GM15510 (cell line): ENCODE results near the gene EHMT2.

ENCODE experiments used
- POLR2A ChIP-seq: IDR thresholded peaks from 3 replicates; pipeline ENCODE4 v1.6.1; 2011; ENCODE audit warnings: borderline replicate concordance; ENCODE audit not compliant: insufficient read length; ENCODE audit errors: extremely low read depth

EHMT2 gene

DNA sequence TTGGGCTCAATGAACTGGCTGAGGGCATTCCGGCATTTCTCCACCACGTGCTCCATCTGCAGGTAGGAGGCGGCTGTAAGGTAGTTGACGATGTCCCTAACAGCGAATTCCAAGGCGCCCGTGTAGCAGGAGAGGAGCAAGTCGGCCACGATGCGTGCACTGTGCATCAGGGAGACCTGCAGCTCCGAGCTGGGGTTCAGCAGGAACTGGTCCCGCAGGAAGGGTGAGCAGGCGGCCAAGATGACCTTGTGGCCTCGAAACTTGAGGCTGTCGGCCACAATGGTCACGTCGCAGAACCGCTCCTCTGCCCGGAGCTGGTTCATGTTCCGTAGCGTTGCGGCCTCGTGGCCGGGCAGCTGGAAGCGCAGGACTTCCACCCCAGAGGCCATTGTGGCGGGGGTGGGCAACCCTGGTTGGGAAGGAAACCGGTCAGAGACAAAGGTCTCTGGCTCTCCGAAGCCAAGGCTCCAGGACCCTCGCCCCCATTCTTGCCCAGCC, 3.5 kb upstream of the EHMT2 start:
- TF ChIP-seq POLR2A = no peak

DNA sequence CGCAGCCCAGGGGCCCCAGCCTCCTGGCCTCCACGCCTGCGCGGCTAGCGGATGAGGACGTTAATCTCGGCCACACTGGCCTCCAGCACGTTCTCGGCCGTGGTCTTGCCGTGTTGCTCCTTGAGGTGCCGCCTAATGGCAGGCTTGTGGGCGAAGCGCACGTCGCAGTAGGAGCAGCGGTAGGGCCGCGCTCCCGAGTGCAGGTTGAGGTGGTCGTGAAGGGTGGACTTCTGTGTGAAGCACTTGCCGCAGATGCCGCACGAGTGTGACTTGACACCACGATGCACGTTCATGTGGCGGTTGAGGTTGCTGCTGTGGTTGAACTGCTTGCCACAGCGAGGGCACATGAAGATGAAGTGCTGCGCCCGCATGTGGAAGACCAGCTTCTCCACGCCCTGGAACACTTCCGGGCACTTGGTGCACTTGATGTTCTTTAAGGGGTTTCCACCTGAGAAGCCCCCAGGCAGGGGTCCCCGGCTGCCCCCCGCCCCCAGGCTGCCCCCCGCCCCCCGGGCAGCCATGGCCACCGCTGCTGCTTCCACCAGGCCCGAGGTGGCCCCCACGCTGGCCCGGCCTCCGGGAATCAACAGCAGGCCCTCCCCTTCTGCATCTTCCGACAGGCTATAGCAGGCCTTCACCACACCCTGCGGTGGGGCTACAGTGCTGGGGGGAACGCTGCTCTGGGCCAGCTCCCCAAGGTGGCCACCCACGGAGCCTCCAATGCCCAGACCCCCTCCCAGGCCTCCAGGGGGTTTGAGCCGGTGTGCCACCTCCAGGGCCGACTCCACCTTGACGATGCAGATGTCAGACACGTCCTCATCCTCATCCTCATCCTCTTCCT, 2.6 kb upstream of the EHMT2 start:
- TF ChIP-seq POLR2A = no peak

DNA sequence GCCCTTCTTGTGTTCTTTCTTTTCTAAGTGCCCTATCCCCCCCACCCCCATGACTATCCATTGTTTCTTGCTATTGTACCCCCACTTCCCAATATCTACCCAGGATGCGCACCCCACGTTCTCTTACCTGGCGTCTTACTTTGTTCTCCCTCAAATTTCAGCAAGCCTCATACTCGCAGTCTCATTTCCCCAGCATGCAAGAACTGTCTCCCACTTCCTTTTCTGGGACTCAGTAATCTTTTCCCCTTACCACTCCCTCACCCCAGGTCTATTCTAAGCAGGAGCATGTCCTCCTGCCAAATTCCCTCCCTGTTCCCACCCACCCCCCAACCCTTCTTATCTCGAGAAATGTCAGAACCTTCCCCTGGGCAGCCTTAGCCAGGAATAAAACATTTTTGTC, 1.7 kb upstream of the EHMT2 start:
- TF ChIP-seq POLR2A = no peak

DNA sequence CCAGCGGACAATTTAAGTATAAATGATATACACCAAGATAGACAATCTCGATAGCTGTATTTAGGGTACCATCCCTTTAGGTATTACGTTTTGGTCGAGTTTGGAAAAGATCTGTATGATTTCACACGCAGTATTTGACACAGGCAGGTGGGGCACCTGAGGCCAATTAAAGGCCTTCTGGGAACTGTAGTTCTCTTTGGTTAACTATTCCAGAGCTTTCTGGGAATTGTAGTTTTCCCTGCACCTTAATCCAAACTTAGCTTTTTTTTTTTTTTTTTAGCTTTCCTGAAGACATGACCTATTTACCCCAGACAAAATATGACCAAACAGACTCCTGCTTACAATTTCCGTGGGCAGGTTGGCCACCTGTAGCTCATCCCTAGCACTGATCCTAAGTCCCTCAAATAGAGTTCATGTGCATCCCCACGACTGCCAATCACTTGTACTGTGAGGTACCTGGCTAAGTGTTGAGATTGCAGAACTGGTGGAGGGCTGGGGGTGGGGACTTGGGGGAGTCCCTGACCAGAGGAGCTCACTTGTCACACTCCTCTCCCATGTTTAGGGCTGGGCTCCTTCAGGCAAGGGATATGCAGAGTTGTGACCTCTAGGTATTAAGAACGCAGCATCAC, 999 bp upstream of the EHMT2 start:
- TF ChIP-seq POLR2A = no peak

DNA sequence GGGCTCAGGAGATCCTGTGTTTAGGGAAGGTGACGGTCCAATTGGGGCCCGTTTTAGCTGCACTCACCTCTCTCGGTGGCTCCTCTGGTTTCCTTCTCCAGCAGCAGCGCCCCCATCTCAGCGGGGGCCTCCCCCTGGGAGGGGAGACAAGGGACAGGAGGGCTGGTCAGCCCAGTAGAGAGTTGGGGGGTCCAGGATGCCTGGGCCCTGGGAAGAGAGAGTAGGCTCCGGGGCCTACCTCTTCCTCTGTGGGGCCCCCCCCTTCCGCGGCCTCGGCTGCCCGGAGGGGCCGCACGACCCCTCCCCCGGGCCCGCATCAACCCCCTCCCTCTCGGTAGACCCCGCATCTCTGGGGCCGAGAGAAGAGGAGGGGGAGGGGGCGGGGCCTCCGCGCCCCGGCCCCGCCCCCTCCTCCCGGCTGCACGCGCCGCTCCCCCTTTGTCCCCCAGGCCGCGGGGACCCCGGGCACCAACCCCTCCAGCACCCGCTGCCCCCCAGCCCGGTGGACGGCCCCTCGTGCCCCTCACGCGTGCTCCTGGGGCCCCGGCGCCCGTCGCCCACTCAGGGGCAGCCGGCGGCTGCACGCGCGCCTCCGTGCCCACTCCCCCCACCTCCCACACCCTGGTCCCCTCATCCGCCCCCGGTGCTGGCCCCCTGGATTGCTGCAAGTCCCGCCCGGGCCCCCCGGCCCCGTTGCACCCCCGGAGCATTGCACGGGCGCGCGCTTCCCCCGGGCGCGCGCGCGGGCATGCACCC, 464 bp downstream of the EHMT2 start:
- TF ChIP-seq POLR2A = no peak

DNA sequence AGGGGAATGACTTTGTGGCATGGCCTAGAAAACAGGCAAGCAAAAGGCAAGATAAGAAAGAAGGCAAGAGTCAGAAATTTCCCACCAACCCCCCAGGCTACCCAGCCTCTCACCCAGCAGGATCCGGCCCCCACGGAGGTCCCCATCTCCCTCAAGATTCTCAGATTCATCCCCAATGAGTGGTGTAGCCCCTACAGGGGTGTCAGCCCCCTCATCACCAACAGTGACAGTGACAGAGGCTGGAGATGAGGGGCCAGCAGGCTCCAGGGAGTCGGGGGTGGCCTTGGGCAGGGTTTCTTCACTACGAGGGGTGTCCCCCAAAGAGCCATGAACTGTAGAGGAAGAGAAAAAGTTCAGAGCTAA, 1.0 kb downstream of the EHMT2 start:
- no peak for TF ChIP-seq POLR2A

DNA sequence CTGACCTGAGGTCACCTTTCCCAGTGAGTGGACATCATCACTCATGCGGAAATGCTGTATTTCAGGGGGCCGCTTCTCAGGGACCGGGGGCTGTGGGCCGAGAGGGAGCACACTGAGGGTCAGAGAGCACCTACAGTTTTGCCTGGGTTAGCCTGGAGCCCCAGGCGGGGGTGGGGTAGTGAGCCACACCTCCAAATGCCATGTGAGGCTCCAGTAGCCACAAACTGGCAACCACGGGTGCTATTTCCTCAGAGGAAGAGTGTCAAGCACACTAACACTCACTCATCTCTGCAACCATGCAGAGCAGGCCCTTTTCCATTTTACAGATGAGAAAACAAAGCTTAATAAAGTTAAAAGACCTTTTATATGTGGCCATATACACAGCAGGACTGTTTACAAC, 4.7 kb downstream of the EHMT2 start:
- no peak for TF ChIP-seq POLR2A

DNA sequence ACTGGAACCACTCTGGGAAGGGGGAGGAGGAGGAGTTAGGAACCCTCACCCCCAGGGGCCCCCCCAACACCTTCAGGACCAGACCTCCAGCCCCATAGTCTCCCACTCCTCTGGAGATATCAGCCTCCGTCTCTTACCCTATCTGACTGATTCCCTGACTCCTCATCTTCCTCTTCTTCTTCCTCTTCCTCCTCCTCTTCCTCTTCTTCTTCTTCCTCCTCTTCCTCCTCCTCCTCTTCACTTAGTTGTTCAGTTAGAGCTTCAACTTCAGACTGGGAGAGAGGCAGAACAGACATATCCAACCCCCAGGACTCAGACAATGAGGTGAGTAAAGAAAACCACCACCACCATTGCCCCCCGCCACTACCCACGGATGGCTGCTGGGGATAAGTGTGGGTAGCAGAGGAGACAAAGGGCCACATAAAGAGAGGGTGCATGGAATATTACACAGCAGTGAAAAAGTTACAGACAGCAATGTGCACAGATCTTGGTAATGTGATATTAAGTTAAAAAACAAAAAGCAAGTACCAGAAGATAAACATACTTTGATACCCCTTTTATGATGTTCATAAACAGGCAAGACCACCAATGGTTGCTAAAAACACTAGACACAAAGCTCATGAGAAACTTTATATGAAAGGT, 8.0 kb downstream of the EHMT2 start:
- no peak for TF ChIP-seq POLR2A

DNA sequence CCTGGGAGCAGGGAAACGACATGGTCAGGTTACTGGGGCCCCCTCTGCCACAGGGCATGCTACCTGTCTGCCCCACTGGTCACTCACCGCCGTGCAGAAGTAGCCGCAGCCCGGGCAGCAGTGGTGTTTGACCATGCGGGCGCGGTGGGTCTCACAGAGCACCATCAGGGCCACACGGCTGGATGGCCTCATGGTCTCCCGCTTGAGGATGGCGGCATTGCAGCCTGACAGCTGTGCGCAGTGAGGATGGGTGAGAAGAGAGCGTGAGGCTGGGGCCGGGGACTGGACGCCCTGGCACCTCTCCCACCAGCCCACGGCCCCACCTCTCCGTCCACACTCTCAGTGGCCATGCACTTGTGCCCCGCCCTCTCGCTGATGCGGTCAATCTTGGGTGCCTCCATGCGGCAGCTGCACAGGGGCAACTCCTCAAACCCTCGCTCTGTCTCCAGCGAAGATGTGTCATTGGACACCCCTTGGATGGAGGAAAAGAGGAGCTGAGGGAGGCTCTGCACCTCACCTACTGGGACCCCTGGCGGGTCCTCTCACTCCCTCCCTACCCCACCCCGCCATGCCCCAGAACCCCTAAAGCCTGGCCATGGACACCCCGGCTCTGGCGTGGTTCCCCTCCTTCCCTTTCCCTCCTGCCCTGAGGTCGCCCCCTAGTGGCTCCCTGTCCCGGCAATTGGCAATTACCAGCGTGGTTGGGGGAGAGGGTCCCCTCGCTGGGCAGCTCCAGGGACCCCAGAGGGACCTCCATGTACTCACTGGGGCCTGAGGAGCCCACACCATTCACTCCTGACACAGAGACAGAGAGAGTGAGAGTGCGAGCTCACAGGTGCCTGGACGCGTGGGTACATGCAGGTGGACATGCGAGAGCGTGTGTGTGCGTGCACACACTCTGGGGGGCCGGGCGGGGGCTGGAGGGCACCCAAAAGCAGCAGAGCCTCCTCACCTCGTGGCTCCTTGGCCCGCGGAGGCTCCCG, 8.9 kb downstream of the EHMT2 start:
- TF ChIP-seq POLR2A = no peak

DNA sequence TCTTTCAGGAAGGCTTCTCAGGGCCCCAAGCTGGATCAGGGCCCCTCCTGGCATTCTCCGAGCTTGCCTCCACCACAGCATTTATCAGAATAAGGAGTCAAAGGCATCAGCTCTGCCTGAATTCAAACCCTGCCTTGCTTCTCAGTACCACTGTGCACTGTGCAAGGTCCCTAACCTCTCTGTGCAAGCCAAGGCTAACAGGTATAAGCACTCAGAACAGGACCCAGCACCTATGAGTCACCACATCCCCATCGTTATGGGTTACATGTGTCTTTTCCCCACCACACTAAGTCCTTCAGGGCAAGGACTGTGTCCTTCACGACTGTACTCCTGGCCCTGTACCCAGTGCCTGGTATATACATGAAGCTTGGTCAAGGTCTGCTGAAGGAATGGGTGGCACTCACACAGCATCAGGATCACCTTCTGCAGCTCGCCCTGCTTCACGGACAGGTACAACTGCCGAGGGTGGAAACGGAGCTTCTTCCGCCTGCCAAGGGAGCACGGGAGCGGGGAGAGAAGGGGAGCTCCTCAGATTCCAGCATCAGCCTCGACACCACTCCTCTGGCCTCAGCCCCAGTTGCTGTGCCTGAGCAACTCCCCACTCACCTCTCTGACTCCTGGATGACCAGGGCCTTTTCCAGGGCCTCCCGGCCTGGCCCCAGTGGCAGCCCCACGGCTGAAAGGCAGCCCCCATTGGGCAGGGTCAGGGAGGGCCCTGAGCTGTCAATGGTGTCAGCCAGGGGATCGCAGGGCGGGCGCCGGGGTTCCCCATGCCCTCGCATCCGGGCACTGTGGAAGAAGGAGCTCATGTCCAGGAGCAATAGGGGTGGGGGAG, 10.1 kb downstream of the EHMT2 start:
- no peak for TF ChIP-seq POLR2A

DNA sequence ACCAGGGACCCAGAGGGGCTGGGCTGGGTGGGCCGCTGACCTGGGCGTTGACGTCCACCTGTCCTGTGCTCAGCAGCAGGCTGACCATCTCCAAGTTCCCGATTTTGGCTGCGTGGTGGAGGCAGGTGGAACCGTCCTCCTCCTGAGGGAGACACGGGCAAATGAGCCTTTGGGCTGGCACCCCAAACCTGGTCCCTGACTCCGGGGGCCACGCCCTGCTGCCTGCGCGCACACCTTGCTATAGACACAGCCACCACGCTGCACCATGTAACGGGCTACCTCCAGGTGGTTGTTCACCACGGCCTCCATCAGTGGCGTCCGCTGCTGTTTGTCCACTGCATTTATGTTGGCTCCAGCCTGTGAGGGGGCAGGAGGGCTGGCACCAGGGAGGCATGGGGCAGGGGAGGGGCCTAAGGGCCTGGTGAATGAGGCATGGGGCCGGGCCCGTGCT, 10.9 kb downstream of the EHMT2 start:
- no peak for TF ChIP-seq POLR2A

DNA sequence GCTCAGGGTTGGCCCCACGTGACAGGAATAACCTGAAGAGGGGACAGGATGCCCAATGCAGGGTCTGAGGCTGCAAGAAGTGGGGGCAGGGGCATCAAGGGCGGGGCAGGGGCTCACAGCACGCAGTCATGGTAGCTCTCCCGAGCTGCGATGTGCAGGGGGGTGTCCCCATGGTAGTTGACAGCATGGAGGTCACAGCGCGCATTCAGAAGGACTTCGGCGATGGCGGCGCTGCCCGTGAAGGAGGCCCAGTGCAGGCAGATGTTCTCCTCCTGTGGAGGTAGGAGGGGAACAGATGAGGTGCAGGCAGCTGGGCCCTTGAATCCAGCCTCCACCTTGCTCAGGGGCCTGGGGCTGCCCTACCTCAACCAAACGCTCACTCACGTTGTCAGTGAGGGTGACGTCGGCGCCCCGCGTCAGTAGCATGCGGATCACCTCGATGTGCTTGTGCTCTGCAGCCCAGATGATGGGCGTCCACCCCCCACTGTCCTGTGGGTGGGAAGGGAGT, 12.9 kb downstream of the EHMT2 start:
- TF ChIP-seq POLR2A = no peak

DNA sequence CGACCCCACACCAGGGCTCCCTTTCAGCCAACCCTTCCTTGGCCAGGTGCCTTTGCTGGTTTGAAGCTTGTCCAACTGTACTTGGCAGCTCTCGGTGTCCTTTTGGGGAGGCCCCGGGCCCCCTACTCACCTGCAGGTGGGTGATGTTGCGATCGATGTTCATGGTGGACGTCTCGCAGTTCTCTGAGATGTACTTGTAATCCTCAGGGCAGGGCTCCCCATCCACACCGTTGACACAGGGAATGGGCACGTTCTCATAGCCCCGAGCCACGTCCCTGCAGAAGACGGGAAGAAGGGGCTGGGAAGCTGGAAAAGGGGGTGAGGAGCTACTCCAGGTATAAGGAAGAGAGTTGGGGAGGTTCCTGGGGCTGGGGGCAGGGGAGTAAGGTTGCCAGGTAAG, 13.8 kb downstream of the EHMT2 start:
- no peak for TF ChIP-seq POLR2A
